Mesangial cell (primary cell): ENCODE data around the gene LRRC34. TPM values are rescaled to one million over a fixed set of nuclear protein-coding genes. Genes with fewer than 3 reads are reported as not detected.

Experiments used
- total RNA-seq: library from RNA; depleted of rRNA; stranded (reverse); fragments of >200 nt; gene quantifications from 2 replicates; pipeline ENCODE4 v1.2.3, GENCODE V29; 2015

The LRRC34 gene, protein sequence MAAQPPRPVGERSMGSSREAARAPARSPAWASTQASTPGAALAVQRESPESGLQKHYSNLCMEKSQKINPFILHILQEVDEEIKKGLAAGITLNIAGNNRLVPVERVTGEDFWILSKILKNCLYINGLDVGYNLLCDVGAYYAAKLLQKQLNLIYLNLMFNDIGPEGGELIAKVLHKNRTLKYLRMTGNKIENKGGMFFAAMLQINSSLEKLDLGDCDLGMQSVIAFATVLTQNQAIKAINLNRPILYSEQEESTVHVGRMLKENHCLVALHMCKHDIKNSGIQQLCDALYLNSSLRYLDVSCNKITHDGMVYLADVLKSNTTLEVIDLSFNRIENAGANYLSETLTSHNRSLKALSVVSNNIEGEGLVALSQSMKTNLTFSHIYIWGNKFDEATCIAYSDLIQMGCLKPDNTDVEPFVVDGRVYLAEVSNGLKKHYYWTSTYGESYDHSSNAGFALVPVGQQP
- 1.1 and 4.6 TPM in 2 replicates for total RNA-seq

DNA sequence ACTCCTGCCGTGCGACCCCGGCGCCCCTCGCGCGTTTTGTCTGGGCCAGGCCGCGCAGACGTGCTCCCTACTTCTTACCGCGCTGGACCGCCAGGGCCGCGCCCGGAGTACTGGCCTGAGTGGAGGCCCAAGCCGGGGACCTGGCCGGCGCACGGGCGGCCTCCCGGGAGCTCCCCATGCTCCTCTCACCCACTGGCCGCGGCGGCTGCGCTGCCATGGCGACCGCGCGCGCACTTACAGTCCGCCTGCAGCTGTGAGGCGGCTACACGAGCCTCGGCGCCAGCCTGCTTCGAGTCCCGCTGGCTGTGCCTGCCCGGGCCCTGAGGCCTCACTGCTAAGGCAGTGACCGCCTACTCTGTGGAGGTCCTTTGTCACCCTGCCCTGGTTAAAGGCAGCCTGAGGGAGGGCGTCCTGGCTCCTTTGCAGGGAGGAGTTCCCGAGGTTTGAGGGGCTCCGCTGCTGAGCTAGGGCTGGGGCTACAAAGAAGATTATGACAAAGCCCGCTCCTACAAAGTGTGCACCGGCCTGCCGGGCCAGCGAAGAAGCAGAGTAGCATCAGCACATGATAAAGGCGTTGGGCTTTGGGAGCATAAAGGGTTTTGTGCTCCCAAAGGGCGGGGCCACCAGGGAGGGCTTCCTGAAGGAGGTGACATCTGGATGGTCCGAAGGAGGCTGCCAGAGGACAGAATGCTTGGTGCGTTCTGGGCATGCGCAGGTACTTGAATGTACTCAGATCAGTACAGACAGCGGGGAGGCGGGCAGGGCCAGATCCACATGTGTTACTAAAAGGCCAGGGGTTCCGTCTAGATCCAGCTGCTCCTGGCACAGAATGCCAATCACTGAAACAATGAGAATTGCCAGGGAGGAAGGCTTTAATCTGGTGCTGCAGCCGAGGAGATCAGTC, at the start of gene LRRC34, which contains the start of gene LRRIQ4:
LRRC34 (minus strand) TSS at position 573 of the 904 bp plus-strand sequence; CDS start at position 217, 356 bp downstream.
LRRIQ4 (plus strand) TSS at position 539 of the 904 bp plus-strand sequence. CDS start 9,052 bp downstream, outside the sequence.

DNA sequence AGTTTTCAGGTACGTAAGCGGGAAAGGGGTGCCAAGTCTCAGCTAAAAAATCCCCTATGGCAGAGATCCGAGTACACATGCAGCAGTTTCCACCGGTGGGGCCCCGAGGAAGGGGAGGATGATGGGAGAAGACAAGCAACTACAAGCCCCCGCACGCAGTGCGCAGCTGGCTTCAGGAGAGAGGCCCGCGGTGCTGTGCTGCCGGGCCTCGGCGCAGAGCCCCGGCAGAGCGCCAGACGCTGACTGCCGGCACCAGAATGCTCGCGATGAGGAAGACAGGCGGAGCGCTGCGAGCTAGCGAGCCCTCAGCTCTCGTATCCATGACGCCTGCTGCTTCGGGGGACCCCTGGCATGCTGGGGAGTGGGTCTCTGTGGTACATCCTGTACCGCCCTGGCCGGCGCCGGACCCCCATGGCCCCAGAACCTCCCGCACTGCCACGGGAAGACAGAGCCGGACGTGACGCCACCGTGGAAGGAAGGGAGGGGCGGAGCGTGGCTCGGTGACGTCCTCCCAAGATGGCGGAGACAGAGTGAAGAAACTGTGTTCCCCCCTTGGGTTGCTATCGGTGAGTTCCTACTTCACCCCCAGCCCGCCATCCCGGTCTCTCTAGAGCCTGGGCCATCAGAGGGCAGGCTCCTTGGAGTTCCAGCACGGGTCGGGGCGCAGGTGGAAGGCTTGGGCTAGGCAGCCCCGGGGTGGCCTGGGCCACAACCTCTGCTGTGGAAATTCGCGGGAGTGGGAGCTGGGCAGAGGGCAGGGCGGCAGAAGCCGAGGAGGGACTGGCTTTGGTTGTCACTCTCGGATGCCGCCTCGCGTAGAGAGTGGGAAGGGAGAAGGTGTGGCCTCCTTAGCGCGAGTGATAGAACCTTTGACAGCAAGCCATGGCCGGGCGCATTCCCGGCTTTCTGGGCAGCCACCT, 39.5 kb downstream of the LRRC34 start, which contains the start of gene MYNN:
MYNN (plus strand) TSS at position 500 of the 920 bp plus-strand sequence. CDS start 900 bp downstream, outside the sequence.

DNA sequence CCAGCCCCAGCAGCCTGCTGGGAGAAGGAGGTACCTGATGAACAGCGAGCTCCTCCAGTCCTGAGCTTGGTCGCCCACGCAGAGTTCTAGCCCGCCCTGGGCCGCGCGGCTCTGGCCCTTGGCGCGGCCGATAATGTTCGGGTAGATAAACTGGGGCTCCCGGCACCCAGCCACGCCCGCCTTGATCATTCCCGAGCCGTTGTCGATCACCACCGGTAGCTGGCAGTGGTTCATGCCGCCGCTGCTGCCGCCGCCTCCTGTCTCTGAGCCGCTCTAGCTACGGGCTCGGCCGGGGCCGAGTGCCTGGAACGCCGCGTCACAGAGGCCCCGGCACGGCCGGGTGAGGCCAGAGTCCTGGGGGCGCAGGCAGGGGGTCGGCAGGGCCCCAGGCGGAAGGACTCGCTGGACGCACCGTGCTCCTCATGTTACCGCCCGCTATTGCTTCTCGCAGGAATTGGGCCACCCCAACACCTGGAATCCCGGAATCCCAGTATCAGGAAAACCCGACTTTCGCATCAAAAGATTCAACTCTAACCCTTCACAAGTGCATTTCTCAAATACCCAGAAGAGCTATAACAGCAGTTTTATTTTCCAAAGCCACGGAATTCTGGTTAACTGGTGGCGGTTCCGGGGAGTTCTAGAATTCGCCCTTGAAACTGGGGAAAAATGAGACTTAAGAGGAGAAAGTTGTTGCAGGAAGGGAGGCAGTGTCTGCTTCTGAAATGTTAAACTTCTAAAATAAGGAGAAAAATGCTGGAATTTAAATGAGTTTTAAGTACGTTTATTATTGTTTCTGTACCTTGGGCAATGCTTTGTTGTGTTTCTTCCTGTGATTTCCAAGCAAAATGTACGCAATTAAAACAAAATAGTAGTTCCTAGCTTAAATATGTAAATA, 43.2 kb downstream of the LRRC34 start, which contains the start of gene ACTRT3:
ACTRT3 (minus strand) TSS at position 275 of the 895 bp plus-strand sequence; CDS start at position 234, 41 bp downstream.

DNA sequence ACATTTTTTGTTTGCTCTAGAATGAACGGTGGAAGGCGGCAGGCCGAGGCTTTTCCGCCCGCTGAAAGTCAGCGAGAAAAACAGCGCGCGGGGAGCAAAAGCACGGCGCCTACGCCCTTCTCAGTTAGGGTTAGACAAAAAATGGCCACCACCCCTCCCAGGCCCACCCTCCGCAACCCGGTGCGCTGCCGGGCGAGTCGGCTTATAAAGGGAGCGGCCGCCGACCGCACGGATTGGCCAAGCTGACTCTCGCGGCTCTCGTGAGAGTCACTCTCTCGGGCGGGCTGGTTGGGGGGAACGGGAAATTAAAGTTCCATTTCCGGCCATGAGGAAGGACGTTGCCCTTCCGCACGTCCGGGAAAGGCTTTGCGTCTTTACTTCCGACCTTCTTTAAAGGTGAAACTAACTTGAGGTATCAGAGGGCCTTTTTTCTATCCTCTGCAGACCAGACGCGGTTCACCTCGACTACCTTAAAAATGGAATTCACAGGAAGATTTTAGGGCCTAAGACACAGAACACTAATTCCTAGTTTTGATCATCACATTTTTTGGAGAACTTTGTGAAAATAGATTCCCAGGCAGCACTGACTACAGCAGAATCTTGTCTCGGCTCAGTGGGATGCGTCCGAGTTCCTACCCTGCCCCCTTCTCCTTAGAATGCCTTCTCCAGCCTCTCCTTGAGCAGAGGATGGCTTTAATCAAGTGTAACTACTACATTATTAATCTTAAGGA, 47.7 kb downstream of the LRRC34 start, which contains the start of gene TERC:
TERC (minus strand) TSS at position 179 of the 731 bp plus-strand sequence.

Other genes starting within 250 kb of the LRRC34 start
- 2.8 and 9.1 TPM in 2 replicates for gene MECOM, start 149.2 kb downstream of the LRRC34 start, total RNA-seq
- gene TERC, start 47.8 kb downstream of the LRRC34 start, total RNA-seq: 67.2 and 103 TPM in 2 replicates
- gene ACTRT3, start 43.3 kb downstream of the LRRC34 start, total RNA-seq: 2.6 and 3.3 TPM in 2 replicates
- gene MYNN, start 39.5 kb downstream of the LRRC34 start, total RNA-seq: 11.2 and 11.3 TPM in 2 replicates
- gene LRRIQ4, start within 50 bp of the LRRC34 start, total RNA-seq: not detected in 2 replicates
- not detected in 2 replicates for gene LRRC31, start 57.0 kb upstream of the LRRC34 start, total RNA-seq
- not detected in 2 replicates for gene SAMD7, start 98.7 kb upstream of the LRRC34 start, total RNA-seq
- 12.1 and 14.6 TPM in 2 replicates for gene SEC62, start 153.9 kb upstream of the LRRC34 start, total RNA-seq
- gene GPR160, start 225.1 kb upstream of the LRRC34 start, total RNA-seq: 1.5 and 1.6 TPM in 2 replicates